Stromal cell of bone marrow (primary cell): ENCODE results near the gene NPL.
A peak's percentile ranks its signal among the peaks of the same experiment; 100 is the strongest.

Source experiments
- DNase-seq: peaks from one replicate; pipeline ENCODE4 v3.0.0-alpha.2; 2012; ENCODE audit warnings: low read depth

The NPL gene, protein sequence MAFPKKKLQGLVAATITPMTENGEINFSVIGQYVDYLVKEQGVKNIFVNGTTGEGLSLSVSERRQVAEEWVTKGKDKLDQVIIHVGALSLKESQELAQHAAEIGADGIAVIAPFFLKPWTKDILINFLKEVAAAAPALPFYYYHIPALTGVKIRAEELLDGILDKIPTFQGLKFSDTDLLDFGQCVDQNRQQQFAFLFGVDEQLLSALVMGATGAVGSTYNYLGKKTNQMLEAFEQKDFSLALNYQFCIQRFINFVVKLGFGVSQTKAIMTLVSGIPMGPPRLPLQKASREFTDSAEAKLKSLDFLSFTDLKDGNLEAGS

DNA sequence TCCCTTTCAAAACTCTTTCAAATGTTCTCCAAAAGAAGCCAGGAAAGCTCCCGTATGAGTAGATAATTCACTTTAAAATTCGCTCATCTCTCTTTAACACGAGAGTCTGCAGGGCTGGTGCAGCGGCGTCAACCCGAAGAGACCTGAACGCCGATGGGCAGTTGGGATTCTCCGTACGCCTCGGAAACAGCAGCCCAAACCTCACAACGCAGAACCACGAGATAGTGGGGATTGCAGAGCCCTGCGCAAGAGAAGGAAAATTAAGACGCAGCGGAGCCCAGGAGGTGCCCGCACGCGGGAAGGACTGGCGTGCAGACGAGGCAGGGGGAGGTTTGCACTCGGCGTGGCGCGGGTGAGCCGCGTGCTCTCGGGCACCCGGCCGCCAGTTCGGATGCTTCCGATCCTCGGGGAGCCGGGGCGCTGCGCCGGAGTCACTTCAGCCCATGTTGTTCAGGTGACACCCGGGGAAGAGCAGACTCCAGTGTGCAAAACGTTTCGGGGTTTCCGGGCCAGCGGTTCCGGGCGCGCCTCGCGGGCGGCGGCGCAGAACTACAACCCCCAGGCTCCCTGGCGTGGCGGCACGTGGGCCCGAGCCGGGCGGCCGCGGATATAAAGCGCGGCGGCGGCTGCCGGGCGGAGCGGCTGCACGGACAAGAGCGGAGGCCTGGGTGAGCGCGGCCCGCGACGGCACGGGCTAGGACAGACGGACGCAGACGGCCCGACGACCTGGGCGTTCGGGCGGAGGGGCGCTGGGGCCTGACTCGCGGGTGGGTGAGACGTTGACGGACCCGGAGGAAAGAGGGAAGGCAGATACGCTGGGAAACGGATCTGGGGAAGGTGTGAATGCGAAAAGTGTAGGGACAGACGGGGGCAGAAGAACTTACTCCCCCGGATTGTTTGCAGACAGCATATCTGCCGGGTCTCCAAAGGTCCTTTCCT is at the start of gene NPL:
NPL (plus strand) TSS at position 636 of the 939 bp plus-strand sequence. CDS start 4,599 bp downstream, outside the sequence.
- peak; percentile 55 for DNase-seq

DNA sequence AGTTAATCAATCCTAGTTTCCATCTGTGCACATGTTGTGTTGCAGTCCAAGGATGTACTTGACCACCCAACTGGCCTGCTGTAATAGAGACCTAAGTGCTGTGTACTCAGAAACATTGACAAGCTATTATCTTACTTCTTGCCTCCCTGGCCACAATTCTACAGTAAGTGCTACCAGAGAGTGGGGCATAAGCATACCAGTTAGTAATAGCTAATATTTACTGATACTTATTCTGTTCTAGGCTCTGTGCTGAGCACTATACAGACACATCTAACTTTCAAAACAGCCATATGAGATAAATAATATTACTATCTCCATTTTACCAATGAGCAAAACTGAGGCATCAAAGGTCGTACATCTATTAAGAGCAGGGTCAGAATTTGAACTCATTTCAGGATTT is 49.5 kb upstream of the NPL start:
- DNase-seq: no peak

DNA sequence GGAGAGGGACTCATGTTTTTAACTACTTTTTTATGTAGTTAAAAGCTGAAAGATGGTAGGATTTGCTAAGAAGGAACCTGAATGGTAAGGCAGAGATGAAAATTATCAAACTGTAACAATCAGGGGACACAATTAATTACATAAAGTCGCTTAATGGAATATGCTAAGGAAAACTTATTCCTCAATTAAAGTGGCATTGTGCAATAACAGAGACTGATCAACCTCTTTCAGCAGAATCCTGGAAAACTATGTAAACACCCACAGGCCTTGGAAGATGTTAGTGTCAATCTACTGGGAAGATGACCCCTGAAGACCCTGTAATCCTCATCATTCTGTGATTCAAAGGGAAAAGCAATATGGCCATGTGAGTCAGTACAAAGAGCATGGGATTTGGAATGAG is 46.8 kb upstream of the NPL start:
- DNase-seq: no peak

DNA sequence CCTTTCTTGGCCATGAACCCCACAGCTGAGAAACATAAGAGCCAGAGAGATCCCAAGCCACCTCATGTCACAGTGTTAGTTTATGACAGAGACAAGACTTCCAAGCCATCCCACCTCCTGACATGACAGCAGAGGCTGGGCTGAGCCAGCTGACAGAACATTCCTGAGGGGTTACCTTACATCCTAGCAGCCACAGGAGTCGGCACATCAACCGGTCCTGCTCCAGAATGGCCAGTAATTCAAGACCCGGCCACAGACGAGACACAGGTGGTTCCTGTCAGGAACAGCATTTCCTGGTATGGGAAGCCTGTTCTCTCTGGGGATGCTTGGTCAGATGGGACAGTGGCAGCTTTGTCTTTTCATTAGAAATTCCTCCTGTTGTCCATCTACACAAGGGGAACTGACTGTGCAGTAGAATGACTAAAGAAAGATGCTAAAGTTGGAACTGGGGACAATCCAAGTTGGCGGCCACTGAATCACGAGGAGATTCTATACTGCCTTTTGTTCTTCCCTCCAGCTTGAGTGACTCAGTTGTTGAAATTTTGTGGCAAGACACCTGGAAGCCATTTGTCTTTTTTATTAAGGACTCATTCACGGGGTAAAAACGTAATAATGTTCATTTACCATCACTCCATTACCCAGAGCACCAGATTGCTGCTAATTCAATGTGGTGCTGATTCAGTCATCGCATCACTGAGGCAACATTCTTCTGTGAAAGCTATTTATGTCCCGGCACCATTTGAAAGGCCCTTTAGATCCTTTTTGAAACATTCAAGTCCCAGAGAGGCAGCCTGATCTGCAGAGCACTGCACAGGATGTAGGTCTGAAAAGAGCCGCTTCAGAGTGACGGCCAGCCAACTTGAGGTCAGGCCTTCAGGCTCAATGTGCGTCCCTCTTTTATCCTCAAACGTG is 37.2 kb upstream of the NPL start:
- DNase-seq: no peak

DNA sequence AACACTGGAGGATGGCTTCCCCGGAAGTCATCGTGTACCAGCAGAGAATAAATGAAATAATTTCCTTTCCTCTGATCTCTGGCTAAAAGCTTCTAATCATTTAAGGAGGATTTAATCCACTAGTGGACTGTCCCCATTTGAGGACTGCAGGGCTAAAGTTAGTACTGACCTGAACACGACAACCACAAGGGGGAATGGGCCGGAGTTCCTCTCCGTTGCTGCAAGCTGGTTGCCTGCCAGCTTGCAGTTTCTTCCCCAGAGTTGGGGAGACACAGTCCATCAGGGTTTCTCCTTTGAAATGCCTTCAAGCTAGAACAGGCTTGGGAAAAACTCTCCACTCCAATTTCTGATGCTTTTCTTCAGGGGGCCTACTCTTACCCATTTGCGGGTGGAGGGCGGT is 35.5 kb upstream of the NPL start:
- no peak for DNase-seq

DNA sequence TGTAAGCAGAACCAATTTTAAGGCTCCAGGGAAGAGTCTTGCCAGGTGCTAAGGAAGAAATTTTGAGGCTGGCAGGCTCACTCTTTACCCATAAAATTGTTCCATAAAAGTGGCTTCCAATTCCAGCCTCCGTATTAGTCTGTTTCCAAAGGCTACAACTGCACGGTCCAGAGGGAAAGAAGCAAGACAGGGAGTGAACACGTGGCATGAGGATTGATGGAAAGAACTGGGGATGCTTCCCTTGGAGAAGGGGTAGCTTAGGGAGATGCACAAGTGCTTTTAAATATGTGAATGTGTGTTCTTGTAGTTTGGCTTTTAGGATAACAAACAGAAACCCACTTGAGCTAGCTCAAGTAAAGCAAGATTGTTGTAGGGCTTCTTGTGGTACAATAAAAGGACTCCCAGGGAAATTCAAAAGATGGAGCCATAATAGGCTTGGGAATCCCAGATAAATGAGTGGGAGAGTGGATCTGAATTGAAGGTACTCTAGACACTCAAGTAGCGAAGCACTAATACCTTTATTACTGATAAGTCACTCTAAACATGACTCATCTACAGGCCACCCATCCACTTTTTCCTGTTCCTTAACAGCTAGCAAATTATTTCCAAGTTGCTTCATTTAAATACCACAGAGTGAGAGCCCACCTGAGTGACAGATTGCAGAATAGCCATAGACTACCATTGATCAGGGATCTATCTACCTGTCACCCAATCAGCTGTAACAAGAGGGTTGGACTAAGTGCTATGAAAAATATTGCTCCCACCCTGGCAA is 34.8 kb upstream of the NPL start:
- DNase-seq: no peak

DNA sequence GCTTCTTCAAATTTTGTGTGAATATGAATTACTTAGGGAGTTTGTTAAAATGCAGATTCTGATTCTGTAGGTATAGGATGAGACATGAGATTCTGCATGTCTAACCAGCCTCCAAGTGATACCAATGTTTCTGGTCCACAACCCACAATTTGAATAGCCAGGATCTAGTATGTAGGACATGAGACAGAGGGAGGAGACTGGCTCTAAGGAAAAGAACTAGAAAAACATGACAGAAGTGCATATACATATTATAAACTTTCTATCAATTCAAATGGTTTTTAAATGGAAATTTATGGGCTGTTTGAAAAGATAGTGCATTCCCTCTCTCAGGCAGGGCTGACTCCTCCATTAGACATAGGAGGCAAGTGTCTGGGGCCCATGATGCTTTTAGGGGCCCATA is 33.9 kb upstream of the NPL start:
- no peak for DNase-seq

DNA sequence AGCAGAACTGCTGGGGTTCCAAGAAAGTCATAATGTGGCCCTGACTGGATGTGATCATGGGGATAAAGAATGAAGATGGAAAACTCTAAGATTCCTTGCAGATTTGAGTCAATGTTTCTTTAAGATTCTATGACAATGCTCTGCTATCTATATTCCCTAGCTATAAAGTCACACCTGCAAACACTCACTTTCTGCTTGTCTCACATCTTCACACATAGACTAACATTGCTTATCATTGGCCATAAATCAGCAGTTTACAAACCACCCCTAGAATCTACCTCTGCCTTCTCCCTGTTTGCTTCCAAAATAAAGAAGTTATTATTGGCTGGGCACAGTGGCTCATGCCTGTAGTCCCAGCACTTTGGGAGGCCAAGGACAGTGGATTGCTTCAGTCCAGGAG is 33.1 kb upstream of the NPL start:
- DNase-seq: no peak

DNA sequence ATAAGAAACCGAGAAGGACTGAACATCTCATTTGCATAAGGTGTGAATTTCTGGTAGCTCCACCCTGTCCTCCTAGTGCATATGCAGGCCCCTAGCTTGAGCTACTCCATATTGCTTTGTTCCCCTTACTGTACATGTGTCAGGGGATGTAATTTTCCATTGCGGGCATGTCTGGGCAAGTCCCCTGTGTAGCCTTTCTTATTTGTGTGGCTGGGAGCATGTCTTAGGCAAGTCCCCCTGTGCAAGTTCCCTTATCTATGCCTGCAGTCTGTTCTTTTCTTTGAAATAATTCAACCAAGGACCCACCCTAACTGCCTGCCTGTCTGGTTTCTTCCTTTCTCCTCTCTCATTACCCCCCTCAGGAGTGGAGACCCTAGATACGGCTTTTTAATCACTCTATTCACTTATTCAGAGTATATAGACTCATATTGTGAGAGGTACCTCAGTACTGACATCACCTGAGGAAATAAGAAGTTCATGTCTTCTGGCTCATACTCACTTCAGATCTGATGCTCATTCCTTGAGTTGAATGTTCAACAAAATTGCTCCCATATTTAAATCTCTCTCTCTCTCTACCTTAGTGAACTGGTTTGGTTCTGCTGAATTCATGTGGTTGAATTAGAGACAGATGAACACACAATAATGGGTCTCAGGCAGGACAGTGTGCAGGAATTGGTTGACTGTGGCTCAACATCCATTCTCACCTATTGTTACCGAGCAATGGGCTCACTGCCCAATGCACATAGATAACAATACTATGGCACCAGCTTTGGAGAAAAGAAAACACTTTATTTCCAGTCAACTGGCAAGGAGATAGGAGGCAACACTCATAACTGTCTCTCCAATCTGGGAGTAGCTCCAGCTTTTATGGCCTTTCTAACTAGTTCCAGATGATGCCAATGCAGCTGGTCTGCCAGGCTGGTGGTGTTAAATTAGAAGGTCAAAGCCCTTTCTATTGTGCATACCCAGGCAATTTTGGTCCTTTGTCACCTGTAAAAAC is 27.9 kb upstream of the NPL start:
- no peak for DNase-seq

DNA sequence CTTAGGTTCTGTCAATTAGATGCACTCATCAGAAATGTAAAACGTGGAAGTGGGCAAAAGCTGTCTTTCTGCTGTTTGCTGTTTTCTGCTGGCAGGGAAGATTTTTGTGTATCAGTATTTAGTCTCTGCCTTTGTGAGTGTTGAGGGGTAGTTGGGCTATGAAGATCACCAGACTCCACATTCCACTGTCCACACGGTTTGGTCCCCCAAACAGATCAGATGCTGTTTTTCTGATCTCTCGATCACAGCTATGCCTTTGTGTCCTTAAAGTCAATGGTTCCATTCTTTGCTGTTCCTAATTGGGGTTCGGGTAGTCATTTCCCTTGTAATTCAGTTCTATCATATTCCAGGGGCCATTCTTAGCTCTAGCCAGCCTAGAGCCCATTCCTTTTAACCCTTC is 27.0 kb upstream of the NPL start:
- no peak for DNase-seq

DNA sequence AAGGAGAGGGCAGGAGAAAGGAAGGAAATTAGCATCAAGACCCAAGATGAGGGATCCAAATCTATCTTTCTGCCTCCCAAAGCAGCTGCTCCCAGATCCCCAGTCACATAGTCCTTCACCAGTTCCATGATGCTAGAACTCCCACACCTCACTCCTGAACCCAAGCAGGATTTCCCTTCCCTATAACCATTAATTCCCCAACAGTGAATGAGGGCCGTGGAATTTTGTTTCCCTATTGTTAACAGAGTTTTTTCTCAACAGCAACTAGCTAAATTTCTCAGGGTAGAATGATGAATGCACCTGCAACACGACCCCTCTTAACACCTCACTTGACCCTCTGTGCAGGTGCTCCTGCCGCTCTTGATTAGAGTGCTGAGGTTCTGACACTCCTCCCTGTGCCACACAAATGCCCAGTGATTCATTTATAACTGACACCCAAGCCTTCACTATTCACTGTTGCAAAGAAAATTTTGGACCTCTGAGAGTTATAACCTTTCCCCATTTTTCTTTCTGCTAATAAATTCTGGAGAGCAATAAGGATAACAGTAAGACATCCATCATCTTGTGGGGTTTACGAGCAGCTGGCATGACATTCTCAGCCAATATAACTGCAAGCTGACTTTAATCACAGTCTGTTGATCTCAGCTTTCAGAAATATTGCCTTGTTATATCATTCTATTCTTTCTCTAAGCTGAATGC is 25.4 kb upstream of the NPL start:
- no peak for DNase-seq

DNA sequence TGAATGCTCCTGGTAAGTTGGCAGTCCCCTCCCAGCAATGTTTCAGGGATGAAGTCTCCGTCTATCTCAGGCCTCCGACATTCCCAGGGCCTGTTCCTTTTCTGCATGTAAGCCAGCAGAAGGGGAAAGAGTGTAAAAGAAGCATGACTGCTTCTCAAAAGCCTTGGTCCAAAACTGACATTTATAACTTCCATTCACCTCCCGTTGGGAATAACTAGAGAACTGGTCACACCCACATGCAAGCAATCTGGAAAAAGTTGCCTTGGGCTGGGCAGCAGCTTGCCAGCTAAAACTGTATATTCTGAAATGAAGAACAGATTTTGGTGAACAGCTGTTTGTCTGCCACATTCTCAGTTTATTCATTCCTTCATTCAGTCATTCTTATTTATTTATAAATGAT is 24.2 kb upstream of the NPL start:
- DNase-seq: no peak

DNA sequence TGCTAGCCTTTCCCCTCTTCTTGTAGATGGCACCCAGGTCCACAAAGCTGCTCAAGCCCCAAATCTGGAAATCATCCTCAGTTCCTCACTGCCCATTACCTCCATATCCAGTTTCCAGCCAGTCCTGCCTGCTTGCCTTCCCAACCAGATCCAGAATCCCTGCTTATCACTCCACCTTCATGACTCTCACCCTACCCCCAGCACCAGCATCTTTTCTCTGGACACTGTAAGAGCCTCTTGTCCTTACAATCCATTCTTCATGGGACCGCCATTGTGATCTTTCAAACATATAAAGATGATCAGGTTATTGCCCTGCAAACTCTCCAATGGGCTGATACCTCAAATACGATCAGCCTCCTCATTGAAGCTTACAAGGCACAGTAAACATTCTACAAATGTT is 23.5 kb upstream of the NPL start:
- no peak for DNase-seq

DNA sequence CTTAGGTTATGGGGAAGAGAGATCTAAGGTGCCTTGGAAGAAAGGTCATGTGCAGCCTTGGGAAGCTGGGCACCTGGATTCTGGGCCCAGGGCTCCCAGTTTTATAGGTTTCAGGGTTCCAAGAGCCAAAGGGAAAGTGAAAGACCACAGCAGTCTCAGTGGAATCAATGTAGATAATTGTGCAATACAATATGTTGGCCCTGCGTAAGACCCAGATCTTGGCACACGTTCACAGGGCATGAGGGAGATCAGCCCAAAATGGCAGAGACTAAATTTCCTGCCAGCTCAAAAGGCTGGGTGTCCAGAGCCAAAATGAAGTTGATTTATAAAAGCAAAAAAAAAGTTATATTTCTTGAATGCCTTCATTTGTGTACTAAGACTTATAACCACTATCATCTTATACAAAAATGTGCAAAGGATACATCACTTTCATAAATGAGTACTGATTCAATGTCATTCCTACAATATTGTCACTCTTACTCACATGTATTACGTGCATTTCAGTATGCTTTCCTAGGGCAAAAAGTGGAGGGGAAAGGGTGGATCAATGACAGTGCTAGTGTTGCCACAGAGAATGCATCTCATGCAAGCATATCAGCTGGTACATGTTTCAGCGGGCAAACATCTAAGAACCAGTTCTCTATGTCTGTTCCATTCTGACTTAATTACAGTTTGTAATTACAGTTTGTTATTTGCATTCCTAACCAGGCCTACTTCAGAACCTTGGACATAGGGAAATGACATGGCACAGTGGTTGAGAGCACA is 22.5 kb upstream of the NPL start:
- DNase-seq: no peak

DNA sequence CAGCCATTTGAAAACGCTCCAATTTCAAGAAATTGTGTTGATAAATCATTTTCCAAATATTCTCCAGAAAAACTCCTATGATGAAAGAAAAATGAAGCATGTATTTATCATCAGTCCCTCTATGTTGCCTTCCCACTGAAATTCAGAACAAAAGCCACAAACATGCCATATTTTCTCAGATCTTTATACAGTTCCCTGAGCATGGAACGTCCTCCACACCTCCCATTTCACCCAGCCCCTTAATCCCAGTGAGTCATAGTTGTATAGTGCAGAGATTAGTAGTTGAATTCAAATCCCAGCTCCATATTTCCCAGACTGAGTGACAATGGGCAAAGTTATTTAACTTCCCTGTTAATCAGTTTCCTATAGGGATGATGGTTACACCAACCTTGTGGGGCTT is 20.6 kb upstream of the NPL start:
- DNase-seq: no peak

DNA sequence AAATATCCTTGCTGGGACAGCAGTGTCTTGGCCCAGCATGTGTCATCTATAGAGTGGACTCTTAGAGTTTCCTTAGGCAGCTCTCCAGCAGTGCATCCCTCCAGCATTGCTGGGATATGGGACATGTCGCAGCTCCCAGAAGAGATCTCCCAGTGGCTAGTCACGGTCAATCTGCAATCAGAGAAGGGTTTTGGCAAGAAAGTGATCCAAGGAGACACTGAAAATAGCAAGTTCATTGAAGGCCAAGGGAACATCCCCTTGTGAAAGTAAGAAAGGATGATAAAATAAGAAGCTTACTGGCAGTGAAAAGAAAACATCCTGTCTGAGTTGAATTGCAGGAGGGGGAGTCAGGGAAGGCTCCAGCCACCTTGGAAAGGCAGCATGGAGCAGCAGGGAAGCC is 19.3 kb upstream of the NPL start:
- no peak for DNase-seq

DNA sequence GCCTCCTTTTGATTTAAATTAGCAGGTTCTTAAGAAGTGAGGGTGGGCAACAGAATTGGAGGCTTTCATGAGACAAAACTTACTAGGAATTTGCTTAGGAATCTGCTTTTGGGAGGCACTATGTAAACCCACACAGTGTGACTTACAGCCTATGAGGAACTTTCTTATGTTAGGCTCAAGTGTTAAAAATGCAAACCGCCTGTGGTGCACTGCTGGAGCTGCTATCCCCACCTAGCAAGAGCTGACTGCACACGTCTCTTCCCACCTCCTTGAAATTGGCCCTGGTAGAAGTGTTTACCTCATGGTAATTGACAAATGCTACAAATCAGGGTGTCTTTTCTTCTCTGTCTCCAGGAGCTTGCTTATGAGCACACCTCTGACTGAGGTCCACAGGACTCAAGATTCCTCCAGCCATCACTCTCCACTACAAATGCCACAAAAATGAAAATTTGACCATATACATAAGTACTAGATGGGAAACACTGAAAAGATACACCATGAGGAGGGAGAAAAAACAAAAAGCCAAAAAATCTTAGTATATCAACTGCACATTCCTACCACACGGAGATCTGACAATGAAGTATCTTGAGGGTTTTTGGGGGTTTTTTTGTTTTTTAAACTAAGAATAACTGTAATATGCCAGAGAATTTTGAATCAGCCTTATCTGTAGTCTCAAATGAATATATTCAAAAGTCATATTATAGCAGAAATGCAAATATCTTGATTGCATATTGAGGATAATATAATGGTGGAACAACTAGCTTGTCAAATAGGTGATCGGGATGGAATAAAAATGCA is 18.2 kb upstream of the NPL start:
- DNase-seq: no peak

DNA sequence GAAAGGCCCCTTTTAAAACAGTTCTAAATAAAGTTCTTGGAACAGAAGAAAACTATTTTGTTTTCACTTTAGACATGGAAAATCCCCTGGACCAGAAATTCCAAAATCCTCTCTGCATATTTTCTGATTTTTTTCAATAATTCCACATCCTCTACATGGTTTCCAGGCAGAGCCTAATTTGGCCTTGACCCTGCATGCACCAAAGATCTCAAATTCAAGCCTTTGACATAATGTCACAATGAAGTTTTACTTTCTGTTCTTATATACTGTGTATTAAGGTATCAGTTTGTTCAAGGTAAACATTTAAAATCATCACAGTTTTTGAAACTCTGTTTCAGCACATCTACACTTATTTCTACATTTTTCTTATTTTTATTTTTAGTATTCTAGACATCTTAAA is 12.2 kb upstream of the NPL start:
- DNase-seq: no peak
